Measurements from ENCODE around the gene DNAH11. TPM values are rescaled to one million over a fixed set of nuclear protein-coding genes. Genes with fewer than 3 reads are reported as not detected.

DNAH11 gene
- total and polyA plus RNA-seq, 5 donors from 2014 or later = 0.34 to 0.65 TPM; not detected in 3

DNA sequence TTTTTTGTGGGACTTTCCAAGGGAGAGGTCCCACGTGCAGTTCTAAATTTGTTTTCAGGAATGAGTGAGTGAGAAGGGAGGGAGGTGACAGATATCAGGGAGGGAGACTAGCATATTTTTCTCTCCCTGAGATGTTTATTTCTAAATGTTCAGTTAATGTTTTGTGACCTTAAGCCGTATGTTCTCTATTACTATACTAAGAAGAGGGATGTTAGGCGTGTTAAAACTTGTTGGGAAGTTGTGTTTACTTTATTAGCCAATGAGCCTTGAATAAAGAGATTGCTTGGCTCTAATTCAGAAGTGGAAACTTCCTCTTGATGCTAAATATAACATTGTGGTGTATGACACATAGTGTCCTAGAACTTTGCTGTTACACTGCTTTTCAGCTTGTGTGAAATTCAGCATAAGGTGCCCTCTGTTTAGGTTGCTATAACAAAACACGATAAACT is 37.3 kb downstream of the DNAH11 start:
- Mint-ChIP-seq H3K9me3 (peaks cover 0 to 18% (median 5%) of the 10 kb centered on the region in 7 donors), H3K27me3 (peaks cover 22% of the 10 kb centered on the region), H3K36me3 (no peaks in the 10 kb centered on the region), H3K4me3 (no peak overlapping the region), H3K4me1 (no peaks in the 10 kb centered on the region), H3K27ac (no peak overlapping the region)
- no peak for DNase-seq
- H3K36me3 ChIP-seq (ENCODE audit: control insufficient read depth, insufficient read depth, low read length) = no peaks in the 10 kb centered on the region
- H3K9me3 ChIP-seq (ENCODE audit: control insufficient read depth in 2 of 2, low read length in 2 of 2) = no peaks in the 10 kb centered on the region
- no peak overlapping the region for H3K4me3 ChIP-seq (ENCODE audit: low read depth, low read length)
- no peaks in the 10 kb centered on the region for H3K4me1 ChIP-seq (ENCODE audit: control insufficient read depth, insufficient read depth, low read length, poor library complexity, severe bottlenecking)
- no peak for ATAC-seq (ENCODE audit: low read depth in 2 of 2)
- no peak overlapping the region for H3K27ac ChIP-seq (ENCODE audit: insufficient read depth, low read length, poor library complexity, severe bottlenecking)
- peaks cover 2% of the 10 kb centered on the region for H3K27me3 ChIP-seq (ENCODE audit: control insufficient read depth, insufficient read depth, low read length)

DNA sequence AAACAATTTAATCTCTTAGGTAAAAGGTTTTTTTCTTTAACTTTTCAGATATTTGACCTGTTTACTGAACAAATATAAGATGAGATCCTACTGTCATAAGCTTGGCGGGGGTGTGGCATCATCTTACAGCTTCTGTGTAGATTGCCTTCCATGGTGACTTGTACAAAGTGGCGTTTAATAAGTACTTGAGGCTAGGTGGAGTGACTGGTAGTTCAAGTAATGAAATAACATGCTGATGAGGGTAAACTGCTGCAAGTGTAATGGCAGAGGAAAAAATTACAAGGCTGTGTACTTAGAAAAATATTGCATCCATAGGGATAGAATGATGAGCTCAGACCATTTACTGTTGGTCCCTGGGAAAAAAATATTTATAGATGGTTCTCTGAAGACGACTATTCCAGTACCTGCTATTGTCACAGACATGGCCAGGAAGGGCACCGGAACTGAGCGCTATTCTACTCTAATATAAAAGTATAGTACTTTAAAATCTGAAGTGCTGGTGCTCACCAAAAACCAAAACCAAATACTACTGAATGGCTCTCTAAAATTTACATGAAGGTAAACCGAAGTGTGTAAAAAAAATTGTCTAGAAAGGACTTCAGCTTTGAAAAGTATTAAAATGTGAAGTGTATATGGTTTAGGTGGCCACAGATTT is 42.4 kb downstream of the DNAH11 start:
- Histone ChIP-seq H3K4me3 (ENCODE audit: low read depth, low read length) (no peak overlapping the region), H3K27me3 (ENCODE audit: control insufficient read depth, insufficient read depth, low read length) (no peaks in the 10 kb centered on the region), H3K9me3 (ENCODE audit: control insufficient read depth in 2 of 2, low read length in 2 of 2) (no peaks in the 10 kb centered on the region), H3K36me3 (ENCODE audit: control insufficient read depth, insufficient read depth, low read length) (no peaks in the 10 kb centered on the region), H3K27ac (ENCODE audit: insufficient read depth, low read length, poor library complexity, severe bottlenecking) (no peak overlapping the region), H3K4me1 (ENCODE audit: control insufficient read depth, insufficient read depth, low read length, poor library complexity, severe bottlenecking) (peaks cover 6% of the 10 kb centered on the region)
- Mint-ChIP-seq H3K4me3 (no peak overlapping the region), H3K4me1 (peaks cover 0 to 20% (median 8%) of the 10 kb centered on the region in 4 donors), H3K9me3 (peaks cover 0 to 18% (median 5%) of the 10 kb centered on the region in 7 donors), H3K36me3 (no peaks in the 10 kb centered on the region), H3K27ac (no peak overlapping the region), H3K27me3 (peaks cover 7% of the 10 kb centered on the region)
- DNase-seq = no peak
- ATAC-seq (ENCODE audit: low read depth in 2 of 2) = no peak

DNA sequence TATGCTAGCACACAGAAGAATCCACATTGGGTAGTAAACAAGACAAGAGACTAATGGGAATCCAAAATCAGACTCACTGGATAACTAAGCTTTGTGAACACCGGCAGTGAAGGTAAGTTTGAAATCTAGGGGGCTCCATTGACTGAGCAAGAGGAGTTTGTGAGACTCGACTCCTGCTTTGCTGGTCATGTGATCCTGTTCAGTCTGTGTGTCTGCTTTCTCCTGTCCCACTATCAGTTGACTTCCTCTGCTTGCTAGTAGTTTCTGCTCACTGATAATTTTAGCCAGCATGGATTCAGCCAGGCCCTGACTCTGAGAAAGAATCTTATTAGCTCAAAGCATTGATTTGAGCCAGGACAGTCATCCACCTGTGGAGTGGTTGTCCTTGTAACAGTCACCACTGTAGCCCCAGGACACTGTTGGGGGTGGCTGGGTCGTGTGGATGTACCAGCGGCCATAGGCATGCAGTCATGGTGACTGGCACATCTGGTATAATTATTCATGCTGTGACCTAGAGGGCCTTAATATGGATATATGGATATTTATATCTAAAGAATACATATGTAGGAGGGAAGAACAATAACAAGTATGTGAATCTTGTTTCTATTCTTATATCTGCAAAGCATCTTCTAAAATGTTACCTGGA is 44.4 kb downstream of the DNAH11 start:
- no peaks in the 10 kb centered on the region for H3K36me3 Mint-ChIP-seq
- Histone ChIP-seq H3K36me3 (ENCODE audit: control insufficient read depth, insufficient read depth, low read length) (no peaks in the 10 kb centered on the region), H3K4me3 (ENCODE audit: low read depth, low read length) (peak overlapping the region; percentile 9), H3K4me1 (ENCODE audit: control insufficient read depth, insufficient read depth, low read length, poor library complexity, severe bottlenecking) (peaks cover 6% of the 10 kb centered on the region), H3K27me3 (ENCODE audit: control insufficient read depth, insufficient read depth, low read length) (peaks cover 3% of the 10 kb centered on the region), H3K27ac (ENCODE audit: insufficient read depth, low read length, poor library complexity, severe bottlenecking) (no peak overlapping the region), H3K9me3 (ENCODE audit: control insufficient read depth in 2 of 2, low read length in 2 of 2) (no peaks in the 10 kb centered on the region)
- no peaks in the 10 kb centered on the region for H3K27me3 Mint-ChIP-seq
- H3K9me3 Mint-ChIP-seq = peaks cover 0 to 18% (median 5%) of the 10 kb centered on the region in 7 donors
- H3K4me3 Mint-ChIP-seq = peak overlapping the region in 2 of 4 donors; percentile 22 to 38
- peaks cover 0 to 20% (median 8%) of the 10 kb centered on the region in 4 donors for H3K4me1 Mint-ChIP-seq
- H3K27ac Mint-ChIP-seq = peak overlapping the region in 1 of 3 donors; percentile 52
- DNase-seq (no peak), ATAC-seq (ENCODE audit: low read depth in 2 of 2) (no peak)

DNA sequence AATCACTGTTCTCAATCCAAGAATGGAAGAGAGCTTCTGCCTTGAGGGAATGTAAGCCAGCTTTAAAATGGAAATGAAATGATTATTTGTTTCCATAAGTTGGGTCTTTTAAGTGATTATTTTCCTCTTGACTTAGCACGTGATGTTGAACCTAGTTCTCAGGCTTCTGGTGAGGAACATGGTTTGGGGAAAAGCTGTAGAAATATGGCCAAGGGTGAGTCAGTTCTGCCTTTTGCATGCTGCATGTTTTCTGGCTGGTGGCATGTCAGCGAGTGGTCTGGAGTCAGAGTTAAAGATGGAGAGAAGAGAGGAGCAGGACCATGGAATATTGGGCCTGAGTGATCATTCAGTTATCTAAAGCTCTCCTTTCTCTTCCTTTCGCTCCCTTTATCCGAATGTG is 54.0 kb downstream of the DNAH11 start:
- Histone ChIP-seq H3K4me1 (ENCODE audit: control insufficient read depth, insufficient read depth, low read length, poor library complexity, severe bottlenecking) (no peaks in the 10 kb centered on the region), H3K9me3 (ENCODE audit: control insufficient read depth in 2 of 2, low read length in 2 of 2) (no peaks in the 10 kb centered on the region), H3K27ac (ENCODE audit: insufficient read depth, low read length, poor library complexity, severe bottlenecking) (no peak overlapping the region), H3K36me3 (ENCODE audit: control insufficient read depth, insufficient read depth, low read length) (no peaks in the 10 kb centered on the region), H3K4me3 (ENCODE audit: low read depth, low read length) (no peak overlapping the region), H3K27me3 (ENCODE audit: control insufficient read depth, insufficient read depth, low read length) (no peaks in the 10 kb centered on the region)
- H3K9me3 Mint-ChIP-seq = peaks cover 0 to 2% (median 0%) of the 10 kb centered on the region in 7 donors
- no peaks in the 10 kb centered on the region for H3K4me1 Mint-ChIP-seq
- DNase-seq (no peak), ATAC-seq (ENCODE audit: low read depth in 2 of 2) (no peak)
- no peaks in the 10 kb centered on the region for H3K36me3 Mint-ChIP-seq
- H3K27me3 Mint-ChIP-seq = no peaks in the 10 kb centered on the region
- H3K27ac Mint-ChIP-seq = peak overlapping the region in 1 of 3 donors; percentile 38
- H3K4me3 Mint-ChIP-seq = no peak overlapping the region

DNA sequence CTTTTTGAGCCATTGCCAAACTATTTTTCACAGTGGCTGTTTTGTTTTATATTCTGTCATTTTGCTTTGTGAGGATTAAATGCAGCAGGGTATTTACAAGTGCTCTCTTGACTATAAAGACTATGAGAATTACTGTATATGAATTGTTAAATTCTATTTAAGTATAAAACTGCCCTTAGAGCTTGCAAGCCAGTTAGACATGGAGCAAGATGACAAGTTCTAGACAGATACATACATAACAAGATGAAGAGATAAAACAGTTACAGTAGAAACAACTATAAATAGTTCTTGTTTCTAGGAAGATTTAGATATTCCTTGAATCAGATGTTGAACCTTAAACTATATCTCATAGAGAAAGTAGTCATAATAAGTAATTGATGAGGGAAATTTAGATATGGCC is 60.6 kb downstream of the DNAH11 start:
- Mint-ChIP-seq H3K27ac (no peak overlapping the region), H3K4me3 (peak overlapping the region in 1 of 4 donors; percentile 28), H3K36me3 (no peaks in the 10 kb centered on the region), H3K4me1 (peaks cover 5 to 19% (median 13%) of the 10 kb centered on the region in 4 donors), H3K27me3 (no peaks in the 10 kb centered on the region), H3K9me3 (peaks cover 0 to 2% (median 0%) of the 10 kb centered on the region in 7 donors)
- H3K27me3 ChIP-seq (ENCODE audit: control insufficient read depth, insufficient read depth, low read length) = no peaks in the 10 kb centered on the region
- H3K4me1 ChIP-seq (ENCODE audit: control insufficient read depth, insufficient read depth, low read length, poor library complexity, severe bottlenecking) = peaks cover 7% of the 10 kb centered on the region
- no peak overlapping the region for H3K4me3 ChIP-seq (ENCODE audit: low read depth, low read length)
- H3K9me3 ChIP-seq (ENCODE audit: control insufficient read depth in 2 of 2, low read length in 2 of 2) = no peaks in the 10 kb centered on the region
- no peaks in the 10 kb centered on the region for H3K36me3 ChIP-seq (ENCODE audit: control insufficient read depth, insufficient read depth, low read length)
- DNase-seq (no peak), ATAC-seq (ENCODE audit: low read depth in 2 of 2) (no peak)
- no peak overlapping the region for H3K27ac ChIP-seq (ENCODE audit: insufficient read depth, low read length, poor library complexity, severe bottlenecking)

DNA sequence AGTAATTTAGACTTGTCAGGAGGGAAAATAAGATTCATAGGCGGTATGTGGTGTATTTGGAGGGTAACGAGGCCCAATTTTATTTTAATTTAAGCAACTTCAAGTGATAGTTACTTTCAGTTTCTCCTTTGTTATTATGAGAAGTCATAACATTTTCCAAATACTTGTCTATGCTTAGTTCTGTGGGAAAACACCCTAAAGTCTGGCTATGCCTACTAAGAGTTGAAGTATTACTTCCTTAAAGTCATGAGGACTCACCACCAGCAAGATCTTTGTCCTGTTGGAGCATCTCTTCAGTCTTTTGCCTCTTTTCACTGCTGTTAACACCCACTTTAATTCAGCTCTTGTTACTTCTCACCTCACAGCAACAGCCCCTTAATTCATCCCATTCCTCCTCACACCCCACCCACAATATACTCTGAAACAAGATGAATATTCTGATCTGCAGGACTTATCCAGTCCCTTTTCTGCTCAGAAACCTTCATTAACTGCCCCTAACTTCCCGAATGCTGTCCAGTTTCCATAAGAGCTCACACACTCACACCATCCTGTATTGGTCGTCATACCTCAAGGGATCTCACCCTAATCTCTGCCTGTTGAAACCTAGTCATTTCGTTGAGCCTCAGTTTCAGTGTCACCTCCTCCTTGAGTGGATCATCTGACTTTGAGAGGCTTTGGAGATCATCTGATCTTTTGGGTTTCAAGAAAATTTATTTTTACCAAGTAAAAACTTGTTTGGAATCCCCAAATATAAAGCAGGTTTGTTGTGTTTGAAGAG is 61.3 kb downstream of the DNAH11 start:
- ATAC-seq (ENCODE audit: low read depth in 2 of 2) (no peak), DNase-seq (peak in 1 of 3 donors; percentile 8)
- Mint-ChIP-seq H3K4me1 (peaks cover 5 to 19% (median 13%) of the 10 kb centered on the region in 4 donors), H3K4me3 (peak overlapping the region in 2 of 4 donors; percentile 16 to 28), H3K9me3 (peaks cover 0 to 2% (median 0%) of the 10 kb centered on the region in 7 donors), H3K27me3 (no peaks in the 10 kb centered on the region), H3K36me3 (no peaks in the 10 kb centered on the region), H3K27ac (peak overlapping the region in 1 of 3 donors; percentile 43)
- no peaks in the 10 kb centered on the region for H3K27me3 ChIP-seq (ENCODE audit: control insufficient read depth, insufficient read depth, low read length)
- H3K27ac ChIP-seq (ENCODE audit: insufficient read depth, low read length, poor library complexity, severe bottlenecking) = no peak overlapping the region
- H3K9me3 ChIP-seq (ENCODE audit: control insufficient read depth in 2 of 2, low read length in 2 of 2) = no peaks in the 10 kb centered on the region
- peak overlapping the region; percentile 45 for H3K4me3 ChIP-seq (ENCODE audit: low read depth, low read length)
- H3K36me3 ChIP-seq (ENCODE audit: control insufficient read depth, insufficient read depth, low read length) = no peaks in the 10 kb centered on the region
- peaks cover 7% of the 10 kb centered on the region for H3K4me1 ChIP-seq (ENCODE audit: control insufficient read depth, insufficient read depth, low read length, poor library complexity, severe bottlenecking)

DNA sequence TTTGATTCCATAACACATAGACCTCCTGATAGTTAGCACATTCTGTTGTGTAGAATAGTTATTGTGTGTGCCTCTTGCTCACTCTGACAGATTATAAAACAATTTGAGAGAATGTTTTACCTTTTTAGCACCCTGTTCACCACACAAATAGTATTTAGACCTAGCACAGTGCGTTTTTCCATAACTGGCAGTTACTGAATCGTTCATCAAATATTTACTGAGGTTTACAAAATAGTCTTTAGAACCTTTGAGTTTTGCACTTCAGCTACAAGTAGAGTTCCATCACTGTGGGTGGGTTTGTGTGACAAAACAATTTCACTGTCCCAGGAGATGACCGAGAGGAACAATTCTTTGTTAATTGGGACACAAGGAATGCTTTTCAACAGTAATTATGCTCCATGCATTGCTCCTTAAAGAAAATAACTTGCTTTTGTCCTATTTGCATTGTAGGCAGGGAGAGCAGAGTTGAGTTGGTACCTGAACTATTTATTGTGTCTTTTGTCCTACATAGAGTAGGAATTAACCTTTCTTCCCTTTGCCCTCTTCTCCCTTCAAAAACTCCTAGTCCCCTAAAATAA is 62.3 kb downstream of the DNAH11 start:
- Histone ChIP-seq H3K9me3 (ENCODE audit: control insufficient read depth in 2 of 2, low read length in 2 of 2) (no peaks in the 10 kb centered on the region), H3K27me3 (ENCODE audit: control insufficient read depth, insufficient read depth, low read length) (no peaks in the 10 kb centered on the region), H3K27ac (ENCODE audit: insufficient read depth, low read length, poor library complexity, severe bottlenecking) (no peak overlapping the region), H3K4me3 (ENCODE audit: low read depth, low read length) (no peak overlapping the region), H3K4me1 (ENCODE audit: control insufficient read depth, insufficient read depth, low read length, poor library complexity, severe bottlenecking) (peaks cover 7% of the 10 kb centered on the region), H3K36me3 (ENCODE audit: control insufficient read depth, insufficient read depth, low read length) (no peaks in the 10 kb centered on the region)
- H3K4me1 Mint-ChIP-seq = peaks cover 5 to 19% (median 13%) of the 10 kb centered on the region in 4 donors
- H3K4me3 Mint-ChIP-seq = no peak overlapping the region
- H3K36me3 Mint-ChIP-seq = no peaks in the 10 kb centered on the region
- no peak overlapping the region for H3K27ac Mint-ChIP-seq
- H3K9me3 Mint-ChIP-seq = peaks cover 0 to 2% (median 0%) of the 10 kb centered on the region in 7 donors
- peaks cover 1% of the 10 kb centered on the region for H3K27me3 Mint-ChIP-seq
- no peak for ATAC-seq (ENCODE audit: low read depth in 2 of 2)
- no peak for DNase-seq

Data from CD4-positive, CD25-positive, alpha-beta regulatory T cell (primary cell).